Activated CD4-positive, alpha-beta T cell treated with anti-CD3 and anti-CD28 coated beads, Interleukin-2, amount 10 ng/mL, durations not matched to agents 7 days and 5 days (primary cell): ENCODE data around the gene MYO1B. TPM values are rescaled to one million over a fixed set of nuclear protein-coding genes. Genes with fewer than 3 reads are reported as not detected.

Experiments
- CTCF ChIA-PET: fragments of 350-600 bp; sonication (Branson Sonifier 250); formaldehyde crosslinking; loops from one replicate; lab custom pipeline; 2021; ENCODE audit warnings: antibody characterized with exemption; lab: Charles Lee
- POLR2A ChIA-PET: fragments of 350-600 bp; sonication (Branson Sonifier 250); formaldehyde crosslinking; loops from one replicate; lab custom pipeline; 2021; ENCODE audit warnings: antibody characterized with exemption; lab: Charles Lee
- DNase-seq: peaks from one replicate; pipeline ENCODE4 v3.0.0-alpha.2; 2020
- H3K27ac Mint-ChIP-seq: one replicate; pipeline ENCODE4 v1.8.0; 2021; ENCODE audit warnings: mild to moderate bottlenecking, moderate library complexity, mixed read lengths
- H3K27me3 Mint-ChIP-seq: one replicate; pipeline ENCODE4 v1.8.0; 2021; ENCODE audit warnings: mixed read lengths
- H3K36me3 Mint-ChIP-seq: one replicate; pipeline ENCODE4 v1.8.0; 2021; ENCODE audit warnings: low read depth, mixed read lengths
- H3K4me1 Mint-ChIP-seq: one replicate; pipeline ENCODE4 v1.8.0; 2021; ENCODE audit warnings: mixed read lengths
- H3K4me3 Mint-ChIP-seq: one replicate; pipeline ENCODE4 v1.8.0; 2021; ENCODE audit warnings: mild to moderate bottlenecking, moderate library complexity, mixed read lengths
- H3K9me3 Mint-ChIP-seq: one replicate; pipeline ENCODE4 v1.8.0; 2021; ENCODE audit warnings: mixed read lengths
- total RNA-seq, 2 experiments: library from RNA; stranded (reverse); gene quantifications; one replicate each; pipeline ENCODE4 v1.2.3, GENCODE V29; 2021

Gene MYO1B
- total RNA-seq, 2 experiments from 2014 or later = 0.74 to 0.98 TPM

- H3K4me3 Mint-ChIP-seq = no peak overlapping the region
- no peak overlapping the region for H3K27ac Mint-ChIP-seq
- H3K36me3 Mint-ChIP-seq = no peaks in the 10 kb centered on the region
- DNase-seq = no peak
- H3K4me1 Mint-ChIP-seq = no peaks in the 10 kb centered on the region
- ChIA-PET POLR2A (no interaction called here), CTCF (no interaction called here)
- H3K9me3 Mint-ChIP-seq = no peaks in the 10 kb centered on the region
- H3K27me3 Mint-ChIP-seq = no peaks in the 10 kb centered on the region
These were observed 146.0 kb downstream of the MYO1B start for GRCh38 chr2:191391171-191391570.

- H3K27me3 Mint-ChIP-seq = no peaks in the 10 kb centered on the region
- H3K4me1 Mint-ChIP-seq = no peaks in the 10 kb centered on the region
- no peak overlapping the region for H3K27ac Mint-ChIP-seq
- no peak overlapping the region for H3K4me3 Mint-ChIP-seq
- CTCF ChIA-PET = no interaction called here
- no peaks in the 10 kb centered on the region for H3K9me3 Mint-ChIP-seq
- DNase-seq = no peak
- POLR2A ChIA-PET = no interaction called here
- no peaks in the 10 kb centered on the region for H3K36me3 Mint-ChIP-seq
These were observed 148.8 kb downstream of the MYO1B start for GRCh38 chr2:191394043-191394442.

GRCh38 chr2:191396794-191397193, 151.6 kb downstream of the MYO1B start:
- Mint-ChIP-seq H3K36me3 (no peaks in the 10 kb centered on the region), H3K27me3 (no peaks in the 10 kb centered on the region), H3K4me1 (no peaks in the 10 kb centered on the region), H3K4me3 (no peak overlapping the region), H3K27ac (no peak overlapping the region), H3K9me3 (no peaks in the 10 kb centered on the region)
- no peak for DNase-seq
- ChIA-PET POLR2A (no interaction called here), CTCF (no interaction called here)

- H3K4me1 Mint-ChIP-seq = no peaks in the 10 kb centered on the region
- H3K9me3 Mint-ChIP-seq = no peaks in the 10 kb centered on the region
- H3K27ac Mint-ChIP-seq = no peak overlapping the region
- no peaks in the 10 kb centered on the region for H3K36me3 Mint-ChIP-seq
- ChIA-PET CTCF (no interaction called here), POLR2A (no interaction called here)
- DNase-seq = no peak
- no peaks in the 10 kb centered on the region for H3K27me3 Mint-ChIP-seq
- no peak overlapping the region for H3K4me3 Mint-ChIP-seq
These were observed 154.4 kb downstream of the MYO1B start for GRCh38 chr2:191399601-191400000.

GRCh38 chr2:191401287-191401686, 156.1 kb downstream of the MYO1B start:
- POLR2A ChIA-PET = no interaction called here
- Mint-ChIP-seq H3K4me1 (no peaks in the 10 kb centered on the region), H3K4me3 (no peak overlapping the region), H3K27ac (no peak overlapping the region), H3K36me3 (no peaks in the 10 kb centered on the region), H3K9me3 (no peaks in the 10 kb centered on the region), H3K27me3 (no peaks in the 10 kb centered on the region)
- CTCF ChIA-PET = no interaction called here
- DNase-seq = no peak

- Mint-ChIP-seq H3K36me3 (no peaks in the 10 kb centered on the region), H3K27ac (no peak overlapping the region), H3K27me3 (no peaks in the 10 kb centered on the region), H3K9me3 (no peaks in the 10 kb centered on the region), H3K4me1 (no peaks in the 10 kb centered on the region), H3K4me3 (no peak overlapping the region)
- DNase-seq = no peak
- ChIA-PET POLR2A (no interaction called here), CTCF (no interaction called here)
These were observed 157.9 kb downstream of the MYO1B start for GRCh38 chr2:191402966-191403565.

- no peak overlapping the region for H3K27ac Mint-ChIP-seq
- H3K36me3 Mint-ChIP-seq = no peaks in the 10 kb centered on the region
These were observed 159.4 kb downstream of the MYO1B start for GRCh38 chr2:191404568-191404991.

GRCh38 chr2:191405546-191405945, 160.3 kb downstream of the MYO1B start:
- Mint-ChIP-seq H3K36me3 (no peaks in the 10 kb centered on the region), H3K4me3 (no peak overlapping the region), H3K27ac (no peak overlapping the region), H3K27me3 (no peaks in the 10 kb centered on the region), H3K4me1 (no peaks in the 10 kb centered on the region), H3K9me3 (no peaks in the 10 kb centered on the region)
- DNase-seq = no peak
- ChIA-PET CTCF (interaction anchor here (0.9 to 1.0 kb wide), 2 partner anchors 9 to 106 kb away, joined by 3 to 4 read pairs; no protein-coding TSS in a partner anchor), POLR2A (no interaction called here)

More at GRCh38 chr2:191404568-191404991, 159.4 kb downstream of the MYO1B start:
- ChIA-PET CTCF (no interaction called here), POLR2A (no interaction called here)
- H3K4me1 Mint-ChIP-seq = no peaks in the 10 kb centered on the region
- no peak overlapping the region for H3K4me3 Mint-ChIP-seq
- H3K9me3 Mint-ChIP-seq = no peaks in the 10 kb centered on the region
- no peak for DNase-seq
- no peaks in the 10 kb centered on the region for H3K27me3 Mint-ChIP-seq

- no peak for DNase-seq
- H3K4me3 Mint-ChIP-seq = no peak overlapping the region
- ChIA-PET POLR2A (no interaction called here), CTCF (no interaction called here)
- no peaks in the 10 kb centered on the region for H3K27me3 Mint-ChIP-seq
- H3K9me3 Mint-ChIP-seq = no peaks in the 10 kb centered on the region
- no peaks in the 10 kb centered on the region for H3K4me1 Mint-ChIP-seq
- no peak overlapping the region for H3K27ac Mint-ChIP-seq
- no peaks in the 10 kb centered on the region for H3K36me3 Mint-ChIP-seq
These were observed 165.6 kb downstream of the MYO1B start for GRCh38 chr2:191410646-191411436.

- Mint-ChIP-seq H3K36me3 (no peaks in the 10 kb centered on the region), H3K4me1 (no peaks in the 10 kb centered on the region), H3K27ac (no peak overlapping the region), H3K9me3 (no peaks in the 10 kb centered on the region), H3K27me3 (no peaks in the 10 kb centered on the region), H3K4me3 (no peak overlapping the region)
- POLR2A ChIA-PET = no interaction called here
- CTCF ChIA-PET = no interaction called here
- DNase-seq = no peak
These were observed 166.3 kb downstream of the MYO1B start for GRCh38 chr2:191411472-191411871.

- Mint-ChIP-seq H3K36me3 (no peaks in the 10 kb centered on the region), H3K27me3 (no peaks in the 10 kb centered on the region), H3K9me3 (no peaks in the 10 kb centered on the region), H3K4me3 (no peak overlapping the region), H3K27ac (no peak overlapping the region), H3K4me1 (no peaks in the 10 kb centered on the region)
- DNase-seq = no peak
- POLR2A ChIA-PET = no interaction called here
- CTCF ChIA-PET = no interaction called here
These were observed 167.1 kb downstream of the MYO1B start for GRCh38 chr2:191412353-191412752.

- Mint-ChIP-seq H3K36me3 (no peaks in the 10 kb centered on the region), H3K9me3 (no peaks in the 10 kb centered on the region)
- CTCF ChIA-PET = interaction anchor here (1.5 kb wide), 1 partner anchor 9 kb away, joined by 4 read pairs; no protein-coding TSS in a partner anchor
These were observed 169.9 kb downstream of the MYO1B start for GRCh38 chr2:191415101-191415500.

GRCh38 chr2:191415858-191416257, 170.7 kb downstream of the MYO1B start:
- Mint-ChIP-seq H3K9me3 (no peaks in the 10 kb centered on the region), H3K4me3 (no peak overlapping the region), H3K27ac (no peak overlapping the region), H3K4me1 (no peaks in the 10 kb centered on the region), H3K27me3 (no peaks in the 10 kb centered on the region), H3K36me3 (no peaks in the 10 kb centered on the region)
- DNase-seq = no peak
- ChIA-PET CTCF (interaction anchor here (1.2 kb wide), 1 partner anchor 41 kb away, joined by 3 read pairs; no protein-coding TSS in a partner anchor), POLR2A (no interaction called here)

More at GRCh38 chr2:191415101-191415500, 169.9 kb downstream of the MYO1B start:
- no peaks in the 10 kb centered on the region for H3K4me1 Mint-ChIP-seq
- no peak overlapping the region for H3K27ac Mint-ChIP-seq
- POLR2A ChIA-PET = no interaction called here
- no peaks in the 10 kb centered on the region for H3K27me3 Mint-ChIP-seq
- DNase-seq = no peak
- no peak overlapping the region for H3K4me3 Mint-ChIP-seq
